Breast epithelium (tissue), 3 donors: Measurements from ENCODE around the gene PHOSPHO1.

Experiments used
- POLR2A ChIP-seq: fragments of 450-650 bp; IDR thresholded peaks from one replicate; pipeline ENCODE4 v1.6.1; 2016; ENCODE audit warnings: antibody characterized with exemption, mild to moderate bottlenecking, moderate library complexity
- POLR2AphosphoS5 ChIP-seq, 3 donors: sonication (generic); formaldehyde crosslinking; IDR thresholded peaks; one replicate each; pipeline ENCODE4 v1.6.1; 2017; ENCODE audit warnings: antibody characterized with exemption in 3 of 3

- TF ChIP-seq POLR2AphosphoS5 (IDR thresholded peaks at IDR 0.05) (no peak), POLR2A (no peak)
These were observed 14.1 kb downstream of the PHOSPHO1 start for GRCh38 chr17:49216482-49216881.
